IMR-90 (cell line): ENCODE data around the gene CHMP6. TPM values are rescaled to one million over a fixed set of nuclear protein-coding genes. Genes with fewer than 3 reads are reported as not detected.

Experiments used
- ATAC-seq: fragments of 200-7000 bp; cut with Tn5 transposase; 2 replicates; pipeline ENCODE4 v1.9.1; 2020; ENCODE audit warnings: low read depth, mild to moderate bottlenecking, moderate library complexity
- BruUV-seq: library from RNA; stranded (reverse); fragments of 400-500 nt; replicated peaks from 2 replicates; lab custom pipeline; 2021; lab: Mats Ljungman, UMichigan
- CTCF ChIA-PET: fragments of 300-600 bp; formaldehyde crosslinking; extraction: SDS; loops from one replicate; lab custom pipeline; 2021; ENCODE audit warnings: antibody characterized with exemption; lab: Yijun Ruan, JAX
- POLR2A ChIA-PET: fragments of 300-600 bp; sonication (Branson Sonifier 250); formaldehyde crosslinking; loops from one replicate; lab custom pipeline; 2022; ENCODE audit warnings: antibody characterized with exemption; ENCODE audit not compliant: unreplicated experiment; lab: Charles Lee
- DNase-seq: peaks from one replicate; pipeline ENCODE4 v3.0.0; 2013
- H2AFZ ChIP-seq: replicated peaks from 2 replicates; pipeline ENCODE3; 2013; ENCODE audit warnings: low read length, mild to moderate bottlenecking; ENCODE audit not compliant: poor library complexity
- H2AK5ac ChIP-seq: 2 replicates; pipeline ENCODE4 v1.6.1; 2013; ENCODE audit warnings: low read depth, low read length, inconsistent platforms
- H2AK9ac ChIP-seq: replicated peaks from 2 replicates; pipeline ENCODE3; 2013; ENCODE audit warnings: mild to moderate bottlenecking, low read depth, low read length, moderate library complexity; ENCODE audit not compliant: poor library complexity
- H2BK120ac ChIP-seq: 2 replicates; pipeline ENCODE4 v1.6.1; 2013; ENCODE audit warnings: low read depth, low read length, inconsistent platforms
- H2BK15ac ChIP-seq: 3 replicates; pipeline ENCODE4 v1.6.1; 2013; ENCODE audit warnings: low read depth, low read length, inconsistent platforms
- H2BK20ac ChIP-seq: 2 replicates; pipeline ENCODE4 v1.6.1; 2013; ENCODE audit warnings: low read depth, mild to moderate bottlenecking, inconsistent platforms, low read length, moderate library complexity
- H2BK5ac ChIP-seq: 2 replicates; pipeline ENCODE4 v1.6.1; 2013; ENCODE audit warnings: mild to moderate bottlenecking, low read depth, low read length, inconsistent platforms; ENCODE audit not compliant: poor library complexity, severe bottlenecking
- H3K14ac ChIP-seq: replicated peaks from 2 replicates; pipeline ENCODE4 v1.6.1; 2013; ENCODE audit warnings: low read depth, low read length, inconsistent platforms
- H3K18ac ChIP-seq: 2 replicates; pipeline ENCODE4 v1.6.1; 2013; ENCODE audit warnings: low read depth, low read length, control low read depth
- H3K23ac ChIP-seq: 2 replicates; pipeline ENCODE4 v1.6.1; 2013; ENCODE audit warnings: low read depth, low read length, inconsistent platforms
- H3K27ac ChIP-seq: 2 replicates; pipeline ENCODE4 v1.5.1; 2013; ENCODE audit warnings: mild to moderate bottlenecking, control low read depth, low read length; ENCODE audit not compliant: insufficient read depth
- H3K27me3 ChIP-seq: 2 replicates; pipeline ENCODE4 v1.6.1; 2013; ENCODE audit warnings: low read length; ENCODE audit not compliant: control insufficient read depth, insufficient read depth
- H3K36me3 ChIP-seq: 2 replicates; pipeline ENCODE4 v1.6.1; 2013; ENCODE audit warnings: low read length, mixed read lengths; ENCODE audit not compliant: control insufficient read depth, insufficient read depth
- H3K4ac ChIP-seq: 2 replicates; pipeline ENCODE4 v1.6.1; 2013; ENCODE audit warnings: low read depth, low read length, inconsistent platforms
- H3K4me1 ChIP-seq: 2 replicates; pipeline ENCODE4 v1.6.1; 2013; ENCODE audit warnings: low read length, mixed read lengths; ENCODE audit not compliant: control insufficient read depth, insufficient read depth
- H3K4me2 ChIP-seq: 2 replicates; pipeline ENCODE4 v1.6.1; 2013; ENCODE audit warnings: low read depth, mild to moderate bottlenecking, control low read depth, low read length, moderate library complexity
- H3K4me3 ChIP-seq: 2 replicates; pipeline ENCODE4 v1.5.1; 2013; ENCODE audit warnings: low read depth, mild to moderate bottlenecking, control low read depth, low read length, moderate library complexity; ENCODE audit not compliant: insufficient read depth
- H3K56ac ChIP-seq: 2 replicates; pipeline ENCODE4 v1.6.1; 2013; ENCODE audit warnings: low read length, inconsistent platforms; ENCODE audit not compliant: insufficient read depth; ENCODE audit errors: extremely low read depth
- H3K79me1 ChIP-seq, 2 experiments: 2 replicates each; pipeline ENCODE4 v1.6.1; 2013; ENCODE audit warnings: low read length in 2 of 2, inconsistent platforms in 1 of 2, low read depth in 1 of 2
- H3K9ac ChIP-seq: 2 replicates; pipeline ENCODE4 v1.6.1; 2013; ENCODE audit warnings: low read depth, low read length, control low read depth
- H3K9me1 ChIP-seq: 2 replicates; pipeline ENCODE4 v1.6.1; 2013; ENCODE audit warnings: low read length, inconsistent platforms; ENCODE audit not compliant: insufficient read depth
- H3K9me3 ChIP-seq: 2 replicates; pipeline ENCODE4 v1.6.1; 2013; ENCODE audit warnings: low read length; ENCODE audit not compliant: control insufficient read depth, insufficient read depth
- H4K20me1 ChIP-seq: 2 replicates; pipeline ENCODE4 v1.6.1; 2013; ENCODE audit warnings: low read length, inconsistent platforms; ENCODE audit not compliant: insufficient read depth
- H4K5ac ChIP-seq: 2 replicates; pipeline ENCODE4 v1.6.1; 2013; ENCODE audit warnings: mild to moderate bottlenecking, low read depth, low read length, control low read depth
- H4K8ac ChIP-seq, 2 experiments: 2 replicates each; pipeline ENCODE4 v1.6.1; 2013; ENCODE audit warnings: low read depth in 2 of 2, low read length in 2 of 2, control low read depth in 1 of 2, inconsistent platforms in 1 of 2
- H4K91ac ChIP-seq: 2 replicates; pipeline ENCODE4 v1.6.1; 2013; ENCODE audit warnings: low read depth, low read length, inconsistent platforms; ENCODE audit not compliant: insufficient read depth
- CEBPB ChIP-seq: IDR thresholded peaks from 2 replicates; pipeline ENCODE4 v1.6.1; 2012; ENCODE audit warnings: low read depth, low read length, improper control_type of control experiment
- FOS ChIP-seq: fragments of 150-350 bp; IDR thresholded peaks from 2 replicates; pipeline ENCODE4 v1.6.1; 2016; ENCODE audit warnings: low read depth, low read length
- MXI1 ChIP-seq: IDR thresholded peaks from 2 replicates; pipeline ENCODE4 v1.6.1; 2012; ENCODE audit warnings: low read depth, mild to moderate bottlenecking, low read length, moderate library complexity, borderline replicate concordance
- USF2 ChIP-seq: fragments of 150-350 bp; IDR thresholded peaks from 2 replicates; pipeline ENCODE4 v1.6.1; 2017; ENCODE audit warnings: mild to moderate bottlenecking, antibody characterized with exemption, low read length, low read depth
- WGBS, 2 experiments: methylation state at CpG; one replicate each; pipeline versions ENCODE4 v1.1.5 to v1.1.7; 2013; ENCODE audit warnings: missing lambda C conversion rate in 2 of 2; ENCODE audit not compliant: insufficient read length in 1 of 2; ENCODE audit errors: extremely low coverage in 2 of 2; 5-methylcytosine and 5-hydroxymethylcytosine counted together
- dilution Hi-C: fragments of 300-500 bp; cut with HindIII; formaldehyde crosslinking; loops from one replicate; pipeline ENCODE4 v1.14.3; 2018; ENCODE audit warnings: low sequenced_read_pairs; ENCODE audit not compliant: unreplicated experiment
- in situ Hi-C: fragments of 300-500 bp; cut with MboI; formaldehyde crosslinking; loops from 3 replicates; pipeline ENCODE4 v1.14.3; 2019; ENCODE audit warnings: low sequenced_read_pairs, inconsistent platforms, mixed read lengths
- intact Hi-C: fragments of 100-400 bp; cut with micrococcal nuclease; formaldehyde crosslinking; loops from 2 replicates; pipeline ENCODE4 v1.10.0; 2022
- polyA plus RNA-seq, 3 experiments: library from polyadenylated mRNA; depleted of rRNA; stranded (reverse); fragments of >200 nt; gene quantifications; 2 replicates each; pipeline ENCODE4 v1.2.3, GENCODE V29; 2012; ENCODE audit warnings: low replicate concordance in 1 of 3
- total RNA-seq: library from RNA; depleted of rRNA; stranded (reverse); fragments of >200 nt; gene quantifications from 2 replicates; pipeline ENCODE4 v1.2.3, GENCODE V29; 2012

CHMP6 gene
- total and polyA plus RNA-seq, 2 of the 4 experiments (the other 2 are of a cell fraction) = 5.0 to 40.3 TPM

- CTCF ChIA-PET = no interaction called here
- intact Hi-C loops = no loop called here
Observed at GRCh38 chr17:81010935-81011334, 19.3 kb downstream of the CHMP6 start.

More at GRCh38 chr17:81010935-81011334, 19.3 kb downstream of the CHMP6 start:
- Histone ChIP-seq H3K36me3 (no peaks in the 10 kb centered on the region), H4K91ac (no peak overlapping the region), H3K9me1 (no peaks in the 10 kb centered on the region), H3K9me3 (peaks cover 11% of the 10 kb centered on the region; the same call in 1 of the 2 replicates), H2AK9ac (no peak overlapping the region), H2AK5ac (no peak overlapping the region), H2BK5ac (no peak overlapping the region), H3K4me3 (no peak overlapping the region), H4K8ac (no peak overlapping the region), H4K5ac (no peak overlapping the region), H2BK120ac (no peak overlapping the region), H3K9ac (no peak overlapping the region), H4K20me1 (no peaks in the 10 kb centered on the region), H3K18ac (no peak overlapping the region), H3K4ac (no peak overlapping the region), H2BK20ac (no peak overlapping the region), H3K27me3 (peaks cover 11% of the 10 kb centered on the region), H3K14ac (no peak overlapping the region), H2AFZ (no peak overlapping the region), H3K79me1 (no peaks in the 10 kb centered on the region), H2BK15ac (no peak overlapping the region), H3K56ac (no peak overlapping the region), H3K27ac (no peak overlapping the region), H3K4me1 (peaks cover 2% of the 10 kb centered on the region), H3K23ac (no peak overlapping the region), H3K4me2 (no peak overlapping the region)
- no TSS peak for BruUV-seq
- no peak for ATAC-seq
- dilution Hi-C loops (no loop called here), in situ Hi-C loops (no loop called here)
- no peak for DNase-seq
- TF ChIP-seq USF2 = no peak
- no peak for TF ChIP-seq FOS
- no peak for TF ChIP-seq MXI1
- TF ChIP-seq CEBPB = no peak
- POLR2A ChIA-PET = no interaction called here
- WGBS, 2 experiments = 60% methylated on average over 2 of the region's 2 CpGs; no CpG with 5 or more reads in 1 of the 2 experiments
